Fibroblast of lung (primary cell): ENCODE measurements around the gene P3H1.

Source experiments
- EZH2 ChIP-seq: IDR thresholded peaks from 2 replicates; pipeline ENCODE4 v1.5.1; 2012; ENCODE audit warnings: low read length, control low read depth, mild to moderate bottlenecking; ENCODE audit errors: missing control alignments
- TF ChIP-seq, protein P1 (sequence below), 2 donors: IDR thresholded peaks in 1 of 2; conservative IDR thresholded peaks in 1 of 2; 1 replicate in 1 of 2; 2 replicates in 1 of 2; pipeline ENCODE4 v1.5.1; 2011 to 2012; ENCODE audit warnings: low read length in 2 of 2, control low read depth in 1 of 2, inconsistent platforms in 1 of 2, low read depth in 1 of 2, mild to moderate bottlenecking in 1 of 2

DNA sequence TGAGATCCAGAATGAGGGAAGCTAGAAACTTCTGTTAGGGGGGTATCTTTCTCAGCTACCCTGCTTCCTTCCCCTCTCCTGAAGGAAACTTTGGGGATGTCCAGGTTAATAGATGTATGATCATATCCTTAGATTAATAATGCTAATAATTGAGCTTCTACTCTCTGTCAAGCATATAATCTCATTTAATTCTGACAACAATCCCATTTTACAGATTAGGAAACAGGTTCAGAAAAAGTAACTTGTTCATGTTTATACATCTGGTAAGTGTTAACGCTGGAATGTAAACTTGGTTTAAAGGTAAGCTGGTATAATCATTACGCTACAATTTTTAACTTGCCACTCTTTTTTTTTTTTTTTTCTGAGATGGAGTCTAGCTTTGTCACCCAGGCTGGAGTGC lies 16.3 kb upstream of the P3H1 start:
- TF ChIP-seq, protein P1, sequence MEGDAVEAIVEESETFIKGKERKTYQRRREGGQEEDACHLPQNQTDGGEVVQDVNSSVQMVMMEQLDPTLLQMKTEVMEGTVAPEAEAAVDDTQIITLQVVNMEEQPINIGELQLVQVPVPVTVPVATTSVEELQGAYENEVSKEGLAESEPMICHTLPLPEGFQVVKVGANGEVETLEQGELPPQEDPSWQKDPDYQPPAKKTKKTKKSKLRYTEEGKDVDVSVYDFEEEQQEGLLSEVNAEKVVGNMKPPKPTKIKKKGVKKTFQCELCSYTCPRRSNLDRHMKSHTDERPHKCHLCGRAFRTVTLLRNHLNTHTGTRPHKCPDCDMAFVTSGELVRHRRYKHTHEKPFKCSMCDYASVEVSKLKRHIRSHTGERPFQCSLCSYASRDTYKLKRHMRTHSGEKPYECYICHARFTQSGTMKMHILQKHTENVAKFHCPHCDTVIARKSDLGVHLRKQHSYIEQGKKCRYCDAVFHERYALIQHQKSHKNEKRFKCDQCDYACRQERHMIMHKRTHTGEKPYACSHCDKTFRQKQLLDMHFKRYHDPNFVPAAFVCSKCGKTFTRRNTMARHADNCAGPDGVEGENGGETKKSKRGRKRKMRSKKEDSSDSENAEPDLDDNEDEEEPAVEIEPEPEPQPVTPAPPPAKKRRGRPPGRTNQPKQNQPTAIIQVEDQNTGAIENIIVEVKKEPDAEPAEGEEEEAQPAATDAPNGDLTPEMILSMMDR (conservative IDR thresholded peaks at IDR 0.05 in 1 of 2, IDR thresholded peaks at IDR 0.05 in 1 of 2; ENCODE audit: low read depth in 1 of 2, low read length in 2 of 2): no peak
- TF ChIP-seq EZH2: no peak
